GM12878 (cell line): ENCODE data around the gene CRB2. TPM values are rescaled to one million over a fixed set of nuclear protein-coding genes. Genes with fewer than 3 reads are reported as not detected.
A peak's percentile ranks its signal among the peaks of the same experiment; 100 is the strongest.

Experiments
- BCL11A ChIP-seq: IDR thresholded peaks from 2 replicates; pipeline ENCODE4 v1.6.1; 2011; ENCODE audit warnings: low read depth, low read length
- CHD4 ChIP-seq: fragments of 200-600 bp; sonication (generic); IDR thresholded peaks from 2 replicates; pipeline ENCODE4 v1.6.1; 2016; ENCODE audit warnings: mild to moderate bottlenecking
- ETV6 ChIP-seq, 2 experiments: fragments of 450-650 bp in 1 of 2; IDR thresholded peaks in 1 of 2; conservative IDR thresholded peaks in 1 of 2; 2 replicates each; pipeline ENCODE4 v1.6.1; 2014; ENCODE audit warnings: antibody characterized with exemption in 1 of 2, borderline replicate concordance in 1 of 2, low read depth in 1 of 2, mild to moderate bottlenecking in 1 of 2, moderate library complexity in 1 of 2
- FOS ChIP-seq: IDR thresholded peaks from 3 replicates; pipeline ENCODE4 v1.6.1; 2011; ENCODE audit warnings: borderline replicate concordance; ENCODE audit not compliant: insufficient read length; ENCODE audit errors: extremely low read depth
- GATAD2B ChIP-seq: fragments of 450-650 bp; conservative IDR thresholded peaks from 2 replicates; pipeline ENCODE4 v1.6.1; 2017; ENCODE audit warnings: low read depth, mild to moderate bottlenecking, moderate library complexity
- KDM1A ChIP-seq: fragments of 200-600 bp; sonication (generic); IDR thresholded peaks from 2 replicates; pipeline ENCODE4 v1.6.1; 2016; ENCODE audit warnings: borderline replicate concordance
- MEF2B ChIP-seq: fragments of 450-650 bp; IDR thresholded peaks from 2 replicates; pipeline ENCODE4 v1.6.1; 2018; ENCODE audit warnings: mild to moderate bottlenecking, moderate library complexity; ENCODE audit not compliant: partially characterized antibody, poor library complexity, severe bottlenecking
- MTA3 ChIP-seq: IDR thresholded peaks from 2 replicates; pipeline ENCODE4 v1.6.1; 2012; ENCODE audit warnings: low read length, inconsistent platforms, borderline replicate concordance
- MXI1 ChIP-seq: fragments of 150-350 bp; IDR thresholded peaks from 2 replicates; pipeline ENCODE4 v1.6.1; 2011; ENCODE audit warnings: low read depth, mild to moderate bottlenecking, inconsistent platforms, low read length, improper control_type of control experiment
- NFXL1 ChIP-seq: fragments of 450-650 bp; IDR thresholded peaks from 2 replicates; pipeline ENCODE4 v1.6.1; 2017; ENCODE audit warnings: antibody characterized with exemption, mild to moderate bottlenecking, borderline replicate concordance
- NR2F1 ChIP-seq: fragments of 450-650 bp; conservative IDR thresholded peaks from 2 replicates; pipeline ENCODE4 v1.6.1; 2017; ENCODE audit warnings: mild to moderate bottlenecking
- RELA ChIP-seq: fragments of 450-650 bp; IDR thresholded peaks from 2 replicates; pipeline ENCODE4 v1.8.0; 2014; ENCODE audit warnings: borderline replicate concordance; ENCODE audit not compliant: partially characterized antibody
- SIN3A ChIP-seq: IDR thresholded peaks from 2 replicates; pipeline ENCODE4 v1.6.1; 2012; ENCODE audit warnings: low read depth, low read length, improper control_type of control experiment
- WRNIP1 ChIP-seq: IDR thresholded peaks from 2 replicates; pipeline ENCODE4 v1.6.1; 2011; ENCODE audit warnings: low read depth, low read length, improper control_type of control experiment, borderline replicate concordance
- ZNF217 ChIP-seq: fragments of 450-650 bp; IDR thresholded peaks from 2 replicates; pipeline ENCODE4 v1.6.1; 2017; ENCODE audit warnings: antibody characterized with exemption, mild to moderate bottlenecking
- ZSCAN29 ChIP-seq: fragments of 450-650 bp; IDR thresholded peaks from 2 replicates; pipeline ENCODE4 v1.6.1; 2017; ENCODE audit warnings: mild to moderate bottlenecking, moderate library complexity
- polyA plus RNA-seq, 11 experiments: library from polyadenylated mRNA; depleted of rRNA in 4 of 11; unstranded in 6 of 11; stranded (reverse) in 5 of 11; fragments of >200 nt; fragmentation: Nextera tagmentation in 4 of 11; fragmentation: Illumina TruSeq in 1 of 11; extraction: Ambion mirVana in 4 of 11; extraction: Trizol in 1 of 11; gene quantifications; 1 replicate in 1 of 11; 2 replicates in 10 of 11; pipeline versions ENCODE4 v1.2.1 to v1.2.3, GENCODE V29; 2011 to 2016; ENCODE audit warnings: inconsistent platforms in 2 of 11, missing spikeins in 2 of 11, low read depth in 1 of 11
- total RNA-seq, 4 experiments: library from RNA; depleted of rRNA in 3 of 4; stranded (reverse); fragments of >200 nt in 3 of 4; fragmentation: Illumina TruSeq in 1 of 4; extraction: Trizol in 1 of 4; gene quantifications; 2 replicates each; pipeline versions ENCODE4 v1.2.1 to v1.2.3, GENCODE V29; 2013 to 2021
- TF ChIP-seq, protein P1 (sequence below): IDR thresholded peaks from 2 replicates; pipeline ENCODE4 v1.6.1; 2011; ENCODE audit warnings: mild to moderate bottlenecking, low read depth, low read length, moderate library complexity; ENCODE audit not compliant: insufficient replicate concordance
- TF ChIP-seq, protein P2 (sequence below): fragments of 450-650 bp; IDR thresholded peaks from 2 replicates; pipeline ENCODE4 v1.6.1; 2017; ENCODE audit warnings: borderline replicate concordance
- TF ChIP-seq, protein P3 (sequence below): fragments of 450-650 bp; IDR thresholded peaks from 2 replicates; pipeline ENCODE4 v1.6.1; 2017; ENCODE audit warnings: mild to moderate bottlenecking, low read depth, inconsistent platforms; ENCODE audit not compliant: poor library complexity, severe bottlenecking
- TF ChIP-seq, protein P4 (sequence below): fragments of 450-650 bp; formaldehyde crosslinking; IDR thresholded peaks from 2 replicates; pipeline ENCODE4 v1.4.0; 2022; ENCODE audit warnings: mild to moderate bottlenecking, moderate library complexity

CRB2 gene
- total and polyA plus RNA-seq, 10 of the 15 experiments (the other 5 are each of a cell fraction or from before 2014, with no cell fraction given): 0.01 to 0.80 (median 0.23) TPM; not detected in 3

DNA sequence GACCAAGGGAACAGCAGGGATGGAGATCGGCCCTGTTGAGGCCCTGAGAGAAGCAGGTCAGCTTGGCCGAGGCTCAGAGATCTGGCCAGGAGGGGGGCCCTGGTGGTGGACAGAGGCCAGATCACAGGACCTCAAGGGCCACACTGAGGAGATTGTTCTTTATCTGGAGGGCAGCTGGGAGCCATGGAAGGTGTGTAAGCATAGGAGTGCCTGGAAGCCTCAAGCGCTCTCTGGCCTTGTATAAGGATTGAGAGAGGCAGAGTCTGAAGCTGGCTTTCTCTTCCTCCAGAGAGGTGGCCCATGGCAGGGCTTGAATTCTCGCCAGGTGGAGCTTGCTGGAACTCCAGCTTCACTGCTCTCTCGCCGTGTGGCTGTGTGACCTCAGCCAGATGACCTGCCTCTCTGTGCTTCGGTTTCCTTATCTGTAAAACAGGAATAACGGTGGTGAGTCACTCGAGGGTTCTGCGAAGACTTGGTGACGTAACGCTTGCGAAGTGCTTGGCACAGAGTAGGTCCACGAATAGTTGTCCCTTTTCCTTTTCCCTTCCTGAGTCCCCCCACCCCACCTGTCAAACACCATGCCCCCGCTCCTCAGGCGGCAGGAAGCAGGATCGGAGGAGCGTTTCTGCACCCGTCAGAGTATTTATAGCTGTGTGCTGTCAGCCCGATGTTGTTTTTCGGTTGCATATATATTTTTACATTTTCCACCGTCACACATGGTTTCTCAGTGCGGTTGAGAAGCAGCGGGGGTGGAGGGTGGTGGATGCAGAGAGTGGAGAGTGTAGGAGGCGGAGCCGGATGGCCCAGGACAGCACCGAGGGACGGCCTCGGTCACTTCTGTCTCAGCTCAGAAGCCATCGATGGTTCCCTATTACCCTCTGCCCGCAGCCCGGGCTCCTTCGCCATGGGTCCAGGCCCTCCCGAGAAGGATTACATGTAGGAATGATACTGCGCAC, 17.0 kb upstream of the CRB2 start (continued):
- TF ChIP-seq ZNF217: peak; percentile 95
- no peak for TF ChIP-seq ETV6 (conservative IDR thresholded peaks at IDR 0.05 in 1 of 2, IDR thresholded peaks at IDR 0.05 in 1 of 2; ENCODE audit: borderline replicate concordance in 1 of 2, low read depth in 1 of 2)
- TF ChIP-seq MTA3: no peak
- no peak for TF ChIP-seq ZSCAN29
- TF ChIP-seq RELA: peak; percentile 15
- TF ChIP-seq, protein P1, sequence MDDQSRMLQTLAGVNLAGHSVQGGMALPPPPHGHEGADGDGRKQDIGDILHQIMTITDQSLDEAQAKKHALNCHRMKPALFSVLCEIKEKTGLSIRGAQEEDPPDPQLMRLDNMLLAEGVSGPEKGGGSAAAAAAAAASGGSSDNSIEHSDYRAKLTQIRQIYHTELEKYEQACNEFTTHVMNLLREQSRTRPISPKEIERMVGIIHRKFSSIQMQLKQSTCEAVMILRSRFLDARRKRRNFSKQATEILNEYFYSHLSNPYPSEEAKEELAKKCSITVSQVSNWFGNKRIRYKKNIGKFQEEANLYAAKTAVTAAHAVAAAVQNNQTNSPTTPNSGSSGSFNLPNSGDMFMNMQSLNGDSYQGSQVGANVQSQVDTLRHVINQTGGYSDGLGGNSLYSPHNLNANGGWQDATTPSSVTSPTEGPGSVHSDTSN: peak; percentile 2
- peak; percentile 62; the same call in 1 of the 2 replicates for TF ChIP-seq WRNIP1
- TF ChIP-seq, protein P2, sequence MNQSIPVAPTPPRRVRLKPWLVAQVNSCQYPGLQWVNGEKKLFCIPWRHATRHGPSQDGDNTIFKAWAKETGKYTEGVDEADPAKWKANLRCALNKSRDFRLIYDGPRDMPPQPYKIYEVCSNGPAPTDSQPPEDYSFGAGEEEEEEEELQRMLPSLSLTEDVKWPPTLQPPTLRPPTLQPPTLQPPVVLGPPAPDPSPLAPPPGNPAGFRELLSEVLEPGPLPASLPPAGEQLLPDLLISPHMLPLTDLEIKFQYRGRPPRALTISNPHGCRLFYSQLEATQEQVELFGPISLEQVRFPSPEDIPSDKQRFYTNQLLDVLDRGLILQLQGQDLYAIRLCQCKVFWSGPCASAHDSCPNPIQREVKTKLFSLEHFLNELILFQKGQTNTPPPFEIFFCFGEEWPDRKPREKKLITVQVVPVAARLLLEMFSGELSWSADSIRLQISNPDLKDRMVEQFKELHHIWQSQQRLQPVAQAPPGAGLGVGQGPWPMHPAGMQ: no peak
- peak; percentile 69 for TF ChIP-seq BCL11A
- peak; percentile 13; the same call in 1 of the 2 replicates for TF ChIP-seq CHD4
- TF ChIP-seq FOS: no peak
- peak; percentile 68; the same call in 1 of the 2 replicates for TF ChIP-seq GATAD2B
- TF ChIP-seq MXI1: peak; percentile 83
- peak; percentile 74; the same call in 1 of the 2 replicates for TF ChIP-seq KDM1A
- TF ChIP-seq, protein P3, sequence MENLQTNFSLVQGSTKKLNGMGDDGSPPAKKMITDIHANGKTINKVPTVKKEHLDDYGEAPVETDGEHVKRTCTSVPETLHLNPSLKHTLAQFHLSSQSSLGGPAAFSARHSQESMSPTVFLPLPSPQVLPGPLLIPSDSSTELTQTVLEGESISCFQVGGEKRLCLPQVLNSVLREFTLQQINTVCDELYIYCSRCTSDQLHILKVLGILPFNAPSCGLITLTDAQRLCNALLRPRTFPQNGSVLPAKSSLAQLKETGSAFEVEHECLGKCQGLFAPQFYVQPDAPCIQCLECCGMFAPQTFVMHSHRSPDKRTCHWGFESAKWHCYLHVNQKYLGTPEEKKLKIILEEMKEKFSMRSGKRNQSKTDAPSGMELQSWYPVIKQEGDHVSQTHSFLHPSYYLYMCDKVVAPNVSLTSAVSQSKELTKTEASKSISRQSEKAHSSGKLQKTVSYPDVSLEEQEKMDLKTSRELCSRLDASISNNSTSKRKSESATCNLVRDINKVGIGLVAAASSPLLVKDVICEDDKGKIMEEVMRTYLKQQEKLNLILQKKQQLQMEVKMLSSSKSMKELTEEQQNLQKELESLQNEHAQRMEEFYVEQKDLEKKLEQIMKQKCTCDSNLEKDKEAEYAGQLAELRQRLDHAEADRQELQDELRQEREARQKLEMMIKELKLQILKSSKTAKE: peak; percentile 96
- TF ChIP-seq SIN3A: no peak
- TF ChIP-seq NR2F1: 0 out of 2 replicates have a peak, but pooled peaks have one; percentile 76
- peak; percentile 97 for TF ChIP-seq NFXL1
- peak; percentile 92 for TF ChIP-seq MEF2B
- TF ChIP-seq, protein P4, sequence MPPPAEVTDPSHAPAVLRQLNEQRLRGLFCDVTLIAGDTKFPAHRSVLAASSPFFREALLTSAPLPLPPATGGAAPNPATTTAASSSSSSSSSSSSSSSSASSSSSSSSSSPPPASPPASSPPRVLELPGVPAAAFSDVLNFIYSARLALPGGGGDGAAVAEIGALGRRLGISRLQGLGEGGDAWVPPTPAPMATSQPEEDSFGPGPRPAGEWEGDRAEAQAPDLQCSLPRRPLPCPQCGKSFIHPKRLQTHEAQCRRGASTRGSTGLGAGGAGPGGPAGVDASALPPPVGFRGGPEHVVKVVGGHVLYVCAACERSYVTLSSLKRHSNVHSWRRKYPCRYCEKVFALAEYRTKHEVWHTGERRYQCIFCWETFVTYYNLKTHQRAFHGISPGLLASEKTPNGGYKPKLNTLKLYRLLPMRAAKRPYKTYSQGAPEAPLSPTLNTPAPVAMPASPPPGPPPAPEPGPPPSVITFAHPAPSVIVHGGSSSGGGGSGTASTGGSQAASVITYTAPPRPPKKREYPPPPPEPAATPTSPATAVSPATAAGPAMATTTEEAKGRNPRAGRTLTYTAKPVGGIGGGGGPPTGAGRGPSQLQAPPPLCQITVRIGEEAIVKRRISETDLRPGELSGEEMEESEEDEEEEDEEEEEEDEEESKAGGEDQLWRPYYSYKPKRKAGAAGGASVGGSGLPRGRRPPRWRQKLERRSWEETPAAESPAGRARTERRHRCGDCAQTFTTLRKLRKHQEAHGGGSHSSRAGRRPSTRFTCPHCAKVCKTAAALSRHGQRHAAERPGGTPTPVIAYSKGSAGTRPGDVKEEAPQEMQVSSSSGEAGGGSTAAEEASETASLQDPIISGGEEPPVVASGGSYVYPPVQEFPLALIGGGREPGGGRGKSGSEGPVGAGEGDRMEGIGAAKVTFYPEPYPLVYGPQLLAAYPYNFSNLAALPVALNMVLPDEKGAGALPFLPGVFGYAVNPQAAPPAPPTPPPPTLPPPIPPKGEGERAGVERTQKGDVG: no peak
